Stomach smooth muscle (tissue), 2 donors: Measurements from ENCODE around the gene LRIG1.

Experiments used
- H3K27ac ChIP-seq: one replicate; pipeline ENCODE4 v1.7.0; 2013; ENCODE audit warnings: mild to moderate bottlenecking, low read length, inconsistent platforms
- H3K27me3 ChIP-seq, 2 donors: one replicate each; pipeline ENCODE4 v1.7.0; 2013; ENCODE audit warnings: low read length in 2 of 2; ENCODE audit not compliant: insufficient read depth in 2 of 2, control insufficient read depth in 1 of 2
- H3K36me3 ChIP-seq, 2 donors: one replicate each; pipeline ENCODE4 v1.7.0; 2013; ENCODE audit warnings: low read length in 2 of 2; ENCODE audit not compliant: control insufficient read depth in 2 of 2, insufficient read depth in 2 of 2
- H3K4me1 ChIP-seq: one replicate; pipeline ENCODE4 v1.7.0; 2013; ENCODE audit warnings: low read length; ENCODE audit not compliant: control insufficient read depth, insufficient read depth
- H3K4me3 ChIP-seq, 2 donors: one replicate each; pipeline ENCODE4 v1.7.0; 2013; ENCODE audit warnings: low read length in 2 of 2
- H3K9ac ChIP-seq, 2 donors: one replicate each; pipeline ENCODE4 v1.7.0; 2013; ENCODE audit warnings: low read length in 2 of 2, mild to moderate bottlenecking in 1 of 2
- H3K9me3 ChIP-seq, 2 donors: one replicate each; pipeline ENCODE4 v1.7.0; 2013; ENCODE audit warnings: low read length in 2 of 2; ENCODE audit not compliant: control insufficient read depth in 2 of 2
- donor health status: healthy.
- donor health status: Pancreatic carcinoma.

The LRIG1 gene

DNA sequence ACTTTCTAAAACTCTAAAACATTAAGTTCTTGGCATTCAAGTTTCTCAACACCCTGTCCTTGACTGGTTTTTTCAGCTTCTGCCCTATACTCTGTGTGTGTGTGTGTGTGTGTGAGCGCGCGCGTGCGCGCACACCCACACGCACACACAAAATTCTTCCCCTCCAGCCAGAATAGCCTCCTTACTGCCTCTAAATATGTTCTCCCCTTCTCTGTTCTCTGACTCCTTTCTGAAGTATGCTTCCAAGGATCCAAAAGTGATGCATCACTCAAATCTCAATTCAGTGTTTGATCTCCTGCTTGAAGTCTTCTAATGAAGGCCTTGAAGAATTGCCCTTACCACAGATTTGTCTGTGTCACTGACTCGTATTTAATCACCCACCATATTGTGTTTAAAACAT, 150.2 kb downstream of the LRIG1 start:
- Histone ChIP-seq H3K9me3 (no peaks in the 10 kb centered on the region), H3K36me3 (peaks cover 0 to 4% of the 10 kb centered on the region in 2 donors), H3K9ac (no peak overlapping the region), H3K27ac (no peak overlapping the region), H3K27me3 (no peaks in the 10 kb centered on the region), H3K4me1 (peaks cover 2% of the 10 kb centered on the region), H3K4me3 (no peak overlapping the region)

- Histone ChIP-seq H3K27me3 (no peaks in the 10 kb centered on the region), H3K36me3 (peaks cover 0 to 4% of the 10 kb centered on the region in 2 donors), H3K9ac (no peak overlapping the region), H3K27ac (no peak overlapping the region), H3K4me1 (peaks cover 2% of the 10 kb centered on the region), H3K4me3 (no peak overlapping the region), H3K9me3 (no peaks in the 10 kb centered on the region)
Measured at GRCh38 chr3:66348704-66349103, 152.1 kb downstream of the LRIG1 start.

DNA sequence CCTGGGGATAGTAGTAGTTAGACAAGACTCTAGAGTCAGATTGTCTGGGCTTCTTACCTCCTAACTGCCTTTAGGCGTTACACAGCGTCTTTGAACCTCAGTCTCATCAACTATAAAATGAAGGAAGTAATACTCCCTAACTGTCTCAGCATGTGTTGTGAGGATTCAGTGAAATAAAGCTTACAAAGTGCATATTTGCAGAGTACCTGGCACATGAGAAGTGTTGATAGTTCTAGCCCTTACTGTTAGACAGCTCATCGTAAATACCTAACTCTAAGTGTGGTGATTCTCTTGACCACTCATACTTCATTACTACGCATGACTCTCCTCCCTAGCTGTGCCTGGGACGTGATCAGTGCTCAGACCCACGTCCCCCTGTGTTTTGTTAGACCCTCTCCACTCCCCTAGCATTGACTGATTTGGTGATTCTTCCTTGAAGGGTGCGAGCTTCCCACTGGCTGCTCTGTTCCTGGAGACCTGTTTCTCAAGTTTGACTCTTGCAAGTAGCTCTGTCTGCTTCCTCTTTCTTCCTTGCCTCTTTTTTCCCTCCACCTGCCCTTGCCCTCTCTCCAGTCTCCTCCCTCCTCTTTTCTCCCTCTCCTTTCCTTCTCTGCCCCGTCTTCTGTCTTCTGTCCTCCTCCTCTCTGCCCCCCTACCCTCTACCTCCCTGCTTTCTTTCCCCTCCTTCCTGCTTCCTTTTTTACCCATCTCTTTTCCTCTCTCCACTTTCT, 155.8 kb downstream of the LRIG1 start:
- Histone ChIP-seq H3K27me3 (no peaks in the 10 kb centered on the region), H3K4me1 (no peaks in the 10 kb centered on the region), H3K9me3 (no peaks in the 10 kb centered on the region), H3K27ac (no peak overlapping the region), H3K36me3 (peaks cover 0 to 4% of the 10 kb centered on the region in 2 donors), H3K4me3 (no peak overlapping the region), H3K9ac (no peak overlapping the region)

- no peak overlapping the region for H3K27ac ChIP-seq
Measured at GRCh38 chr3:66344391-66344811, 156.4 kb downstream of the LRIG1 start.

GRCh38 chr3:66342717-66343356, 158.0 kb downstream of the LRIG1 start:
- Histone ChIP-seq H3K27me3 (no peaks in the 10 kb centered on the region), H3K9ac (no peak overlapping the region), H3K9me3 (no peaks in the 10 kb centered on the region), H3K27ac (no peak overlapping the region), H3K4me1 (no peaks in the 10 kb centered on the region), H3K4me3 (no peak overlapping the region), H3K36me3 (peaks cover 0 to 4% of the 10 kb centered on the region in 2 donors)

More at GRCh38 chr3:66344391-66344811, 156.4 kb downstream of the LRIG1 start:
- Histone ChIP-seq H3K4me1 (no peaks in the 10 kb centered on the region), H3K27me3 (no peaks in the 10 kb centered on the region), H3K4me3 (no peak overlapping the region), H3K9ac (no peak overlapping the region), H3K9me3 (no peaks in the 10 kb centered on the region), H3K36me3 (peaks cover 0 to 4% of the 10 kb centered on the region in 2 donors)

GRCh38 chr3:66338927-66339326, 161.9 kb downstream of the LRIG1 start:
- Histone ChIP-seq H3K9me3 (no peaks in the 10 kb centered on the region), H3K4me1 (no peaks in the 10 kb centered on the region), H3K36me3 (no peaks in the 10 kb centered on the region), H3K27ac (no peak overlapping the region), H3K4me3 (no peak overlapping the region), H3K27me3 (no peaks in the 10 kb centered on the region), H3K9ac (no peak overlapping the region)

DNA sequence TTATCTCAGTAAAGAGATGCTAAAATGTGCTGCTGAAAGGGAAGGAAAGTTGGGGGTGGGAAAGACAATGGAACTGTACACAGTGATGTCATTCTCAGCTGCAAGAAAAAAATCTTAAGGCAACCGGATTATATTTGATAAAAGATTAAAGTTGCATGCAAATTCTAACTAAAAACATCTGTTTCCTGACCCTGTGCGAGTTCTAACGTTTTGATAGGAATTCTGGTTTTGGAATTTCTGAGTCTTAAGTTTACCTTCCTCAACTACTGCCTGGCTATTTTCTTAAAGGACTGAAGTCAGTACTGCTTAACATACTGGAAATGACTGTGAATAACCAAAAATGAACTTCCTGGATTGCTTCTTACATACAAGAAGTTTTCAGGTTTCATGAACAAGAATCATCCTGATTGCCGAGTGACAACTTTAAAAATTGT, 164.5 kb downstream of the LRIG1 start:
- Histone ChIP-seq H3K36me3 (no peaks in the 10 kb centered on the region), H3K27me3 (no peaks in the 10 kb centered on the region), H3K4me1 (no peaks in the 10 kb centered on the region), H3K9me3 (no peaks in the 10 kb centered on the region), H3K27ac (no peak overlapping the region), H3K4me3 (no peak overlapping the region), H3K9ac (no peak overlapping the region)

DNA sequence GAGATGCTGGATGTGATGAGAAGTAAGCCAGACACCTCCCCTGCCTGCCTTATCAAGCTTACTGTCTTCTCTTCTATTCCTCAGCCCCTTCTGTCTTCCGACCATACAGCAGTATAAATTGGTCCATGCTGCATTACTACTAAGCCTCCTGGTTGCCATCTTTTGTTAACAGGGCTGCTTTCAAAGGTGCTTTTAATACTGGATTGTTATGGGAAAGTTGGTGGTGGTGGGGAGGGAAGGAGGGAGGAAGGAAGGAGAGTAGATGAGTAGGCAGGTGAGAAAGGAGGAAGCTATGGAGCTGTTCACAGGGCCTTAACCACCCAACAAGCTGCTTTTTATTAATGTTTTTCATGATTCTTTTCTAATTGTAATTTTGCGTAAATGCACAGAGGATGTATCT, 165.2 kb downstream of the LRIG1 start:
- Histone ChIP-seq H3K36me3 (no peaks in the 10 kb centered on the region), H3K9ac (no peak overlapping the region), H3K4me1 (no peaks in the 10 kb centered on the region), H3K4me3 (no peak overlapping the region), H3K27ac (no peak overlapping the region), H3K27me3 (no peaks in the 10 kb centered on the region), H3K9me3 (no peaks in the 10 kb centered on the region)
